Mesodermal cell (in vitro differentiated cells): ENCODE data around the gene TMEM80. TPM values are rescaled to one million over a fixed set of nuclear protein-coding genes. Genes with fewer than 3 reads are reported as not detected.
"Not testable (repeated sequence)": the region's sequence is repeated elsewhere in the genome, so short reads cannot be mapped to it uniquely, and the experiment has no call there.

Source experiments
- H3K27ac ChIP-seq: 2 replicates; pipeline ENCODE4 v1.7.0; 2013; ENCODE audit warnings: mild to moderate bottlenecking, low read depth, low read length, moderate library complexity; ENCODE audit not compliant: severe bottlenecking
- H3K36me3 ChIP-seq: 2 replicates; pipeline ENCODE4 v1.7.1; 2013; ENCODE audit warnings: mild to moderate bottlenecking, low read length, moderate library complexity; ENCODE audit not compliant: control insufficient read depth, insufficient read depth
- H3K4me1 ChIP-seq: one replicate; pipeline ENCODE4 v1.7.1; 2013; ENCODE audit warnings: mild to moderate bottlenecking, low read length; ENCODE audit not compliant: insufficient read depth, control insufficient read depth, poor library complexity, severe bottlenecking
- H3K4me3 ChIP-seq: 2 replicates; pipeline ENCODE4 v1.7.0; 2013; ENCODE audit warnings: low read length, control low read depth, mild to moderate bottlenecking; ENCODE audit not compliant: insufficient read depth, poor library complexity, severe bottlenecking; ENCODE audit errors: extremely low read depth
- H3K9me3 ChIP-seq: 2 replicates; pipeline ENCODE4 v1.7.1; 2013; ENCODE audit warnings: mild to moderate bottlenecking, low read length, moderate library complexity; ENCODE audit not compliant: control insufficient read depth
- WGBS, 2 experiments: methylation state at CpG; one replicate each; pipeline ENCODE4 v1.1.5; 2013; ENCODE audit warnings: missing lambda C conversion rate in 2 of 2; ENCODE audit not compliant: insufficient coverage in 2 of 2; 5-methylcytosine and 5-hydroxymethylcytosine counted together
- polyA plus RNA-seq, 2 experiments: library from polyadenylated mRNA; stranded (reverse); fragments of 50-300 nt; gene quantifications; one replicate each; pipeline ENCODE4 v1.2.3, GENCODE V29; 2013

Gene TMEM80
- 21.1 TPM for polyA plus RNA-seq (2013, experiment 1 of 2)
- 25.6 TPM for polyA plus RNA-seq (2013, experiment 2 of 2)

GRCh38 chr11:695538-696248 lies at the start of gene TMEM80:
TMEM80 (plus strand) TSS chr11:695816; CDS start chr11:695828, 12 bp downstream.
- no peaks in the 10 kb centered on the region for H3K9me3 ChIP-seq
- 0 to 1% methylated on average over 77 to 87 of the region's 101 CpGs for WGBS, 2 experiments

GRCh38 chr11:646214-646613 lies 49.4 kb upstream of the TMEM80 start:
- 90 to 98% methylated on average over 2 to 8 of the region's 14 CpGs for WGBS, 2 experiments
- Histone ChIP-seq H3K36me3 (peaks cover 57% of the 10 kb centered on the region), H3K4me3 (no peak overlapping the region), H3K9me3 (no peaks in the 10 kb centered on the region), H3K4me1 (peaks cover 3% of the 10 kb centered on the region), H3K27ac (no peak overlapping the region)

More at GRCh38 chr11:695538-696248, at the start of gene TMEM80:
- H3K36me3 ChIP-seq = peaks cover 19% of the 10 kb centered on the region
- H3K4me1 ChIP-seq = peaks cover 49% of the 10 kb centered on the region
- peak within 1 kb of the TSS; percentile 98 for H3K4me3 ChIP-seq
- peak within 1 kb of the TSS; percentile 99 for H3K27ac ChIP-seq

DNA sequence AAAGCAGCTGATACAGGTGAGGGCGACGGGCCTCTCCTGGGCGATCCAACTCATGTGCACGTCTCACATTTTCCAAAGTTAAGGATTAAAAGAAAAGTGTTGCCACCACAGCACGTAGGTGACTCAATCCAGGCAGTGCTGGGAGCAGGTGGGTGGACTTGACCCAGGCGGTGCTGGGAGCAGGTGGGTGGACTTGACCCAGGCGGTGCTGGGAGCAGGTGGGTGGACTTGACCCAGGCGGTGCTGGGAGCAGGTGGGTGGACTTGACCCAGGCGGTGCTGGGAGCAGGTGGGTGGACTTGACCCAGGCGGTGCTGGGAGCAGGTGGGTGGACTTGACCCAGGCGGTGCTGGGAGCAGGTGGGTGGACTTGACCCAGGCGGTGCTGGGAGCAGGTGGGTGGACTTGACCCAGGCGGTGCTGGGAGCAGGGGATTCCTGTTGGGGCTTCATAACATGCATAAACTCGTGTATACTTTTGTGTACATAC lies 47.9 kb upstream of the TMEM80 start:
- H3K36me3 ChIP-seq = peaks cover 70% of the 10 kb centered on the region
- H3K27ac ChIP-seq, H3K9me3 ChIP-seq, H3K4me1 ChIP-seq, H3K4me3 ChIP-seq: not testable (repeated sequence)
- 98 to 100% methylated on average over 5 of the region's 14 CpGs for WGBS, 2 experiments

DNA sequence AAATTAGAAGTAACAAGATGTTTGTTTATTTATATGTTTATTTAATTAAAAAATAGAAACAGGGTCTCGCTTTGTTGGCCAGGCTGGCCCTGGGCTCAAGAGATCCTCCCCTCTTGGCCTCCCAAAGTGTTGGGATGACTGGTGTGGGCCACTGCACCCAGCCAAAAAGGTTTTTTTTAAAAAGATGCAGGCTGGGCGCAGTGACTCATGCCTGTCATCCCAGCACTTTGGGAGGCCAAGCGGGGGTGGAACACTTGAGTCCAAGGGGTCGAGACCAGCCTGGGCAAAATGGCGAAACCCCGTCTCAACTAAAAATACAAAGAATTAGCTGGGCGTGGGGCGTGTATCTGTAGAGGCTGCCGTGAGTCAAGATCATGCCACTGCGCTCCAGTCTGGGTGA lies 45.1 kb upstream of the TMEM80 start:
- H3K36me3 ChIP-seq = peaks cover 76% of the 10 kb centered on the region
- H3K4me3 ChIP-seq = no peak overlapping the region
- peaks cover 3% of the 10 kb centered on the region for H3K4me1 ChIP-seq
- WGBS, 2 experiments = 96% methylated on average over 9 to 10 of the region's 10 CpGs
- H3K27ac ChIP-seq = no peak overlapping the region
- no peaks in the 10 kb centered on the region for H3K9me3 ChIP-seq

GRCh38 chr11:653136-653535 lies 42.5 kb upstream of the TMEM80 start:
- H3K27ac ChIP-seq, H3K9me3 ChIP-seq, H3K4me1 ChIP-seq, H3K4me3 ChIP-seq: not testable (repeated sequence)
- WGBS, 2 experiments = 98 to 100% methylated on average over 12 to 14 of the region's 14 CpGs
- peaks cover 76% of the 10 kb centered on the region for H3K36me3 ChIP-seq

DNA sequence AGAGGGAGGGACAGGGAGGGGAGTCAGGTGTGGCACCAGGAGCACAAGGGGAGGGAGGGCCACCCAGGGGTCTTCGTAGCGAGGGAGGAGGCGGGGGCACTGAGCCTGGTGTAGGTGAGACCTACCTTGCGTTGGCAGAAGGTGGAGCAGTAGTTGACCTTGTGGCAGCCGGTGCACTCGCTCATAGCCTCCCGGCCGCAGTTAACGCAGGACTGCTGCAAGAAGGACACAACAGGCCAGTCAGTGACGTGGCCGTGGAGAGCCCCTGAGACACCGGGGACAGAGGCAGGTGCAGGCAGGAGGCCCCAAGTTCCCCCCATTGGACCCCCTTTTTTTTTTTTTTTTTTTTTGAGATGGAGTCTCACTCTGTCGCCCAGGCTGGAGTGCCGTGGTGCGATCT lies 41.8 kb upstream of the TMEM80 start:
- Histone ChIP-seq H3K4me3 (no peak overlapping the region), H3K27ac (no peak overlapping the region), H3K4me1 (peaks cover 3% of the 10 kb centered on the region), H3K9me3 (no peaks in the 10 kb centered on the region), H3K36me3 (peaks cover 75% of the 10 kb centered on the region)
- 92 to 100% methylated on average over 9 to 13 of the region's 15 CpGs for WGBS, 2 experiments

DNA sequence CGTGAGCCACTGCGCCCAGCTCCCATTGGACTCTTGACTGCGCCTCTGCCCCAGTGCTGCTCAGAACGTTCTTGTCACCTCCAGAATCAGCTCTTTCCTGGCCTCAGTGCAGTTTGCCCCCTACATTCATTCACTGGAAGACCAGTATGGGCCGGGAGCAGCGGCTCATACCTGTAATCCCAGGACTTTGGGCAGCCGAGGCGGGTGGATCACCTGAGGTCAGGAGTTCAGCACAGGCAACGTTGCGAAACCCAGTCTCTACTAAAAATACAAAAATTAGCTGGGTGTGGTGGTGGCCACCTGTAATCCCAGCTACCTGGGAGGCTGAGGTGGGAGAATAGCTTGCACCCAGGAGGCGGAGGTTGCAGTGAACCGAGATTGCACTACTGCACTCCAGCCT lies 41.2 kb upstream of the TMEM80 start:
- H3K9me3 ChIP-seq, H3K27ac ChIP-seq, H3K4me3 ChIP-seq, H3K4me1 ChIP-seq: not testable (repeated sequence)
- WGBS, 2 experiments = 92 to 95% methylated on average over 9 to 12 of the region's 12 CpGs
- H3K36me3 ChIP-seq = peaks cover 75% of the 10 kb centered on the region

- Histone ChIP-seq H3K9me3 (no peaks in the 10 kb centered on the region), H3K4me1 (peaks cover 3% of the 10 kb centered on the region), H3K4me3 (no peak overlapping the region), H3K27ac (no peak overlapping the region), H3K36me3 (peaks cover 75% of the 10 kb centered on the region)
- 95 to 96% methylated on average over 20 to 23 of the region's 30 CpGs for WGBS, 2 experiments
Observed at GRCh38 chr11:655036-655726, 40.4 kb upstream of the TMEM80 start.

DNA sequence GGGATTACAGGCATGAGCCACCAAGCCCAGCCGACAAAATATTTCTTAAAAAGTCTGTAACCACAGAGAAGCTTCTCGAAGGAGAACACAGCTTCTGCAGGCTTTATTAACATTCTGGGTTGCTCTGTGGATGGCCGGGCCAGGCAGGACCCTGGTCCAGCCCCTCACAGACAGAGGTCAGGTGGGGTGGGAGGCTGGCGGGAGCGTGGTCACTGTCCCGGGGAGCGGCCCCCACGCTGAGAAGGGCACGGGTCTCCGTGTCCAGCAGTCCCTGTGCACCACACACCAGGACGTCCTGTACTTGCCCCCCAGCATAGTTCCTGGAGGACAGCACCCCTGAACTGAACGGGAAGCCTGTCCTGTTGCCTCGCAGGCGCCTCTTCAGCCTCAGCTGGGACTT lies 39.2 kb upstream of the TMEM80 start:
- Histone ChIP-seq H3K4me3 (no peak overlapping the region), H3K27ac (no peak overlapping the region), H3K4me1 (no peaks in the 10 kb centered on the region), H3K9me3 (no peaks in the 10 kb centered on the region), H3K36me3 (peaks cover 77% of the 10 kb centered on the region)
- 94 to 97% methylated on average over 13 to 14 of the region's 14 CpGs for WGBS, 2 experiments

- no peaks in the 10 kb centered on the region for H3K4me1 ChIP-seq
- H3K4me3 ChIP-seq = no peak overlapping the region
- no peaks in the 10 kb centered on the region for H3K9me3 ChIP-seq
- peaks cover 77% of the 10 kb centered on the region for H3K36me3 ChIP-seq
- no peak overlapping the region for H3K27ac ChIP-seq
- WGBS, 2 experiments = 93 to 96% methylated on average over 7 of the region's 7 CpGs
Observed at GRCh38 chr11:656866-657265, 38.8 kb upstream of the TMEM80 start.

GRCh38 chr11:657691-658126 lies 37.9 kb upstream of the TMEM80 start:
- Histone ChIP-seq H3K4me3 (no peak overlapping the region), H3K36me3 (peaks cover 79% of the 10 kb centered on the region), H3K4me1 (no peaks in the 10 kb centered on the region), H3K9me3 (no peaks in the 10 kb centered on the region), H3K27ac (no peak overlapping the region)
- 93 to 94% methylated on average over 14 of the region's 14 CpGs for WGBS, 2 experiments
